Measurements from ENCODE around the gene XKR8.

- no peak for TF ChIP-seq EP300 (IDR thresholded peaks at IDR 0.05)
- TF ChIP-seq POLR2A (IDR thresholded peaks at IDR 0.05): no peak
- TF ChIP-seq CTCF (IDR thresholded peaks at IDR 0.05): no peak
Observed at GRCh38 chr1:27936370-27936769, 23.4 kb upstream of the XKR8 start.
